ENCODE results near the gene TMEM208. TPM values are rescaled to one million over a fixed set of nuclear protein-coding genes. Genes with fewer than 3 reads are reported as not detected.

The TMEM208 gene
- polyA plus RNA-seq, 2 of the 4 experiments (the other 2 are of a cell fraction), result 73.5 to 114 TPM

DNA sequence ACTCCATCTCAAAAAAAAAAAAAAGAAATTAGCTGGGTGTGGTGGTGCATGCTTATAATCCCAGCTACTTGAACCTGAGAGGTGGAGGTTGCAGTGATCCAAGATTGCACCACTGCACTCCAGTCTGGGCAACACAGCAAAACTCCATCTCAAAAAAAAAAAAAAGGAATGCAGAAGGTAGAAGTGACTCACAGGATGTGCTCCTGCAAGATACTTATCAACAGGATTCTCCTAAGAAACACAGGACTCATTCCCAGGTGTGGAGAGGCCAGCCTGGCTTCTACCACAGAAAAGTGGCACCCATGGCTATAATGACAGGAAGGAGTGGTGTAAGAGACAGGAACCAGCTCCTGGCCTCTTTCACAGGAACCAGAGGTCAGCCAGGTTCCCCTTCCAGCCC, 14.2 kb upstream of the TMEM208 start:
- H3K4me3 ChIP-seq, result no peak overlapping the region
- CTCF ChIA-PET, result interaction anchor here (0.7 to 10.5 kb wide), 3 partner anchors 16 to 72 kb away, joined by 3 to 105 read pairs (median 5); partner anchors contain the start of genes E2F4 and ELMO3
- no peaks in the 10 kb centered on the region for H3K9me3 ChIP-seq
- ATAC-seq, result no peak
- DNase-seq (ENCODE audit: low read depth in 1 of 2, low spot score in 1 of 2), result no peak
- FAIRE-seq, result no peak
- H3K27ac ChIP-seq, result 0 out of 6 replicates have a peak overlapping the region, but pooled peaks of 1 of the 2 experiments have one; percentile 14
- POLR2A ChIA-PET, result interaction anchor here (3.7 kb wide), 1 partner anchor 14 kb away, joined by 11 read pairs; the partner anchor contains the start of gene TMEM208
- peaks cover 12% of the 10 kb centered on the region for H3K4me1 ChIP-seq
- no peak for TF ChIP-seq FOSL2 (IDR thresholded peaks at IDR 0.05)
- TF ChIP-seq FOSL2 (CRISPR knock-in tag; IDR thresholded peaks at IDR 0.05), result no peak
- no peak for TF ChIP-seq MAFK (IDR thresholded peaks at IDR 0.05; ENCODE audit: partially characterized antibody)
- TF ChIP-seq HDAC2 (IDR thresholded peaks at IDR 0.05), result no peak
- TF ChIP-seq CEBPB (IDR thresholded peaks at IDR 0.05), result no peak
- TF ChIP-seq HOXA7 (CRISPR knock-in tag; IDR thresholded peaks at IDR 0.05), result no peak
- TF ChIP-seq, protein P1, sequence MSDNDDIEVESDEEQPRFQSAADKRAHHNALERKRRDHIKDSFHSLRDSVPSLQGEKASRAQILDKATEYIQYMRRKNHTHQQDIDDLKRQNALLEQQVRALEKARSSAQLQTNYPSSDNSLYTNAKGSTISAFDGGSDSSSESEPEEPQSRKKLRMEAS (IDR thresholded peaks at IDR 0.05), result no peak
- TF ChIP-seq, protein P2, sequence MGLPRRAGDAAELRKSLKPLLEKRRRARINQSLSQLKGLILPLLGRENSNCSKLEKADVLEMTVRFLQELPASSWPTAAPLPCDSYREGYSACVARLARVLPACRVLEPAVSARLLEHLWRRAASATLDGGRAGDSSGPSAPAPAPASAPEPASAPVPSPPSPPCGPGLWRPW (IDR thresholded peaks at IDR 0.05), result no peak
- no peak for TF ChIP-seq RFX5 (IDR thresholded peaks at IDR 0.05)
- TF ChIP-seq, protein P3, sequence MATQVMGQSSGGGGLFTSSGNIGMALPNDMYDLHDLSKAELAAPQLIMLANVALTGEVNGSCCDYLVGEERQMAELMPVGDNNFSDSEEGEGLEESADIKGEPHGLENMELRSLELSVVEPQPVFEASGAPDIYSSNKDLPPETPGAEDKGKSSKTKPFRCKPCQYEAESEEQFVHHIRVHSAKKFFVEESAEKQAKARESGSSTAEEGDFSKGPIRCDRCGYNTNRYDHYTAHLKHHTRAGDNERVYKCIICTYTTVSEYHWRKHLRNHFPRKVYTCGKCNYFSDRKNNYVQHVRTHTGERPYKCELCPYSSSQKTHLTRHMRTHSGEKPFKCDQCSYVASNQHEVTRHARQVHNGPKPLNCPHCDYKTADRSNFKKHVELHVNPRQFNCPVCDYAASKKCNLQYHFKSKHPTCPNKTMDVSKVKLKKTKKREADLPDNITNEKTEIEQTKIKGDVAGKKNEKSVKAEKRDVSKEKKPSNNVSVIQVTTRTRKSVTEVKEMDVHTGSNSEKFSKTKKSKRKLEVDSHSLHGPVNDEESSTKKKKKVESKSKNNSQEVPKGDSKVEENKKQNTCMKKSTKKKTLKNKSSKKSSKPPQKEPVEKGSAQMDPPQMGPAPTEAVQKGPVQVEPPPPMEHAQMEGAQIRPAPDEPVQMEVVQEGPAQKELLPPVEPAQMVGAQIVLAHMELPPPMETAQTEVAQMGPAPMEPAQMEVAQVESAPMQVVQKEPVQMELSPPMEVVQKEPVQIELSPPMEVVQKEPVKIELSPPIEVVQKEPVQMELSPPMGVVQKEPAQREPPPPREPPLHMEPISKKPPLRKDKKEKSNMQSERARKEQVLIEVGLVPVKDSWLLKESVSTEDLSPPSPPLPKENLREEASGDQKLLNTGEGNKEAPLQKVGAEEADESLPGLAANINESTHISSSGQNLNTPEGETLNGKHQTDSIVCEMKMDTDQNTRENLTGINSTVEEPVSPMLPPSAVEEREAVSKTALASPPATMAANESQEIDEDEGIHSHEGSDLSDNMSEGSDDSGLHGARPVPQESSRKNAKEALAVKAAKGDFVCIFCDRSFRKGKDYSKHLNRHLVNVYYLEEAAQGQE (IDR thresholded peaks at IDR 0.05), result no peak
- TF ChIP-seq FOXS1 (CRISPR knock-in tag; IDR thresholded peaks at IDR 0.05), result no peak
- TF ChIP-seq NPAS2 (CRISPR knock-in tag; IDR thresholded peaks at IDR 0.05; ENCODE audit: borderline replicate concordance), result no peak
- TF ChIP-seq, protein P4, sequence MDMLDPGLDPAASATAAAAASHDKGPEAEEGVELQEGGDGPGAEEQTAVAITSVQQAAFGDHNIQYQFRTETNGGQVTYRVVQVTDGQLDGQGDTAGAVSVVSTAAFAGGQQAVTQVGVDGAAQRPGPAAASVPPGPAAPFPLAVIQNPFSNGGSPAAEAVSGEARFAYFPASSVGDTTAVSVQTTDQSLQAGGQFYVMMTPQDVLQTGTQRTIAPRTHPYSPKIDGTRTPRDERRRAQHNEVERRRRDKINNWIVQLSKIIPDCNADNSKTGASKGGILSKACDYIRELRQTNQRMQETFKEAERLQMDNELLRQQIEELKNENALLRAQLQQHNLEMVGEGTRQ (IDR thresholded peaks at IDR 0.05), result no peak
- no peak for TF ChIP-seq RAD21 (conservative IDR thresholded peaks at IDR 0.05 in 1 of 2, IDR thresholded peaks at IDR 0.05 in 1 of 2)
- TF ChIP-seq, protein P5, sequence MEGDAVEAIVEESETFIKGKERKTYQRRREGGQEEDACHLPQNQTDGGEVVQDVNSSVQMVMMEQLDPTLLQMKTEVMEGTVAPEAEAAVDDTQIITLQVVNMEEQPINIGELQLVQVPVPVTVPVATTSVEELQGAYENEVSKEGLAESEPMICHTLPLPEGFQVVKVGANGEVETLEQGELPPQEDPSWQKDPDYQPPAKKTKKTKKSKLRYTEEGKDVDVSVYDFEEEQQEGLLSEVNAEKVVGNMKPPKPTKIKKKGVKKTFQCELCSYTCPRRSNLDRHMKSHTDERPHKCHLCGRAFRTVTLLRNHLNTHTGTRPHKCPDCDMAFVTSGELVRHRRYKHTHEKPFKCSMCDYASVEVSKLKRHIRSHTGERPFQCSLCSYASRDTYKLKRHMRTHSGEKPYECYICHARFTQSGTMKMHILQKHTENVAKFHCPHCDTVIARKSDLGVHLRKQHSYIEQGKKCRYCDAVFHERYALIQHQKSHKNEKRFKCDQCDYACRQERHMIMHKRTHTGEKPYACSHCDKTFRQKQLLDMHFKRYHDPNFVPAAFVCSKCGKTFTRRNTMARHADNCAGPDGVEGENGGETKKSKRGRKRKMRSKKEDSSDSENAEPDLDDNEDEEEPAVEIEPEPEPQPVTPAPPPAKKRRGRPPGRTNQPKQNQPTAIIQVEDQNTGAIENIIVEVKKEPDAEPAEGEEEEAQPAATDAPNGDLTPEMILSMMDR (IDR thresholded peaks at IDR 0.05), result no peak
- no peak for TF ChIP-seq SMC3 (IDR thresholded peaks at IDR 0.05)
- TF ChIP-seq ZFP36 (IDR thresholded peaks at IDR 0.05; ENCODE audit: borderline replicate concordance, partially characterized antibody), result no peak
- TF ChIP-seq, protein P6, sequence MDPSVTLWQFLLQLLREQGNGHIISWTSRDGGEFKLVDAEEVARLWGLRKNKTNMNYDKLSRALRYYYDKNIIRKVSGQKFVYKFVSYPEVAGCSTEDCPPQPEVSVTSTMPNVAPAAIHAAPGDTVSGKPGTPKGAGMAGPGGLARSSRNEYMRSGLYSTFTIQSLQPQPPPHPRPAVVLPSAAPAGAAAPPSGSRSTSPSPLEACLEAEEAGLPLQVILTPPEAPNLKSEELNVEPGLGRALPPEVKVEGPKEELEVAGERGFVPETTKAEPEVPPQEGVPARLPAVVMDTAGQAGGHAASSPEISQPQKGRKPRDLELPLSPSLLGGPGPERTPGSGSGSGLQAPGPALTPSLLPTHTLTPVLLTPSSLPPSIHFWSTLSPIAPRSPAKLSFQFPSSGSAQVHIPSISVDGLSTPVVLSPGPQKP (IDR thresholded peaks at IDR 0.05; ENCODE audit: low read depth, low read length), result no peak
- TF ChIP-seq RCOR1 (IDR thresholded peaks at IDR 0.05; ENCODE audit: low read depth, low read length), result no peak
- TF ChIP-seq POLR2AphosphoS2 (conservative IDR thresholded peaks at IDR 0.05; ENCODE audit: low read length), result no peak
- H3K4me2 ChIP-seq, result no peak overlapping the region

All from A549 (cell line).